WTC11 (cell line): Measurements from ENCODE around the gene ZNF280D.
"Not testable (repeated sequence)": the region's sequence is repeated elsewhere in the genome, so short reads cannot be mapped to it uniquely, and the experiment has no call there.

Experiments used
- ETV6 ChIP-seq: sonication (generic); formaldehyde crosslinking; IDR thresholded peaks from 2 replicates; pipeline ENCODE4 v1.8.1; 2022; ENCODE audit warnings: mild to moderate bottlenecking, missing genetic modification reagents
- KAT7 ChIP-seq: sonication (generic); formaldehyde crosslinking; IDR thresholded peaks from 2 replicates; pipeline ENCODE4 v1.8.1; 2023; ENCODE audit warnings: missing genetic modification reagents, mild to moderate bottlenecking, borderline replicate concordance
- MXD4 ChIP-seq: fragments of 250-450 bp; sonication (Bioruptor Pico); IDR thresholded peaks from 2 replicates; pipeline ENCODE4 v1.8.0; 2021; ENCODE audit warnings: mild to moderate bottlenecking, moderate library complexity, borderline replicate concordance
- NR3C1 ChIP-seq: sonication (generic); formaldehyde crosslinking; conservative IDR thresholded peaks from 2 replicates; pipeline ENCODE4 v1.8.1; 2023; ENCODE audit warnings: low read depth, mild to moderate bottlenecking, missing genetic modification reagents
- SMAD4 ChIP-seq: sonication (generic); formaldehyde crosslinking; IDR thresholded peaks from 2 replicates; pipeline ENCODE4 v1.8.0; 2022; ENCODE audit warnings: mild to moderate bottlenecking, missing genetic modification reagents
- TEAD4 ChIP-seq: sonication (generic); formaldehyde crosslinking; IDR thresholded peaks from 2 replicates; pipeline ENCODE4 v1.8.0; 2022; ENCODE audit warnings: mild to moderate bottlenecking, missing genetic modification reagents
- ZBTB21 ChIP-seq: sonication (generic); formaldehyde crosslinking; IDR thresholded peaks from 2 replicates; pipeline ENCODE4 v1.8.1; 2023; ENCODE audit warnings: mild to moderate bottlenecking, missing genetic modification reagents, borderline replicate concordance
- TF ChIP-seq, protein P1 (sequence below): sonication (generic); formaldehyde crosslinking; IDR thresholded peaks from 2 replicates; pipeline ENCODE4 v1.8.1; 2022; ENCODE audit warnings: low read depth, missing genetic modification reagents, borderline replicate concordance
- TF ChIP-seq, protein P2 (sequence below): fragments of 200-600 bp; IDR thresholded peaks from 2 replicates; pipeline ENCODE4 v1.8.0; 2022; ENCODE audit warnings: antibody characterized with exemption
- TF ChIP-seq, protein P3 (sequence below): sonication (generic); formaldehyde crosslinking; IDR thresholded peaks from 2 replicates; pipeline ENCODE4 v1.8.0; 2023; ENCODE audit warnings: missing genetic modification reagents
- TF ChIP-seq, protein P4 (sequence below): sonication (generic); formaldehyde crosslinking; IDR thresholded peaks from 2 replicates; pipeline ENCODE4 v1.8.1; 2023; ENCODE audit warnings: mild to moderate bottlenecking, moderate library complexity, missing genetic modification reagents

DNA sequence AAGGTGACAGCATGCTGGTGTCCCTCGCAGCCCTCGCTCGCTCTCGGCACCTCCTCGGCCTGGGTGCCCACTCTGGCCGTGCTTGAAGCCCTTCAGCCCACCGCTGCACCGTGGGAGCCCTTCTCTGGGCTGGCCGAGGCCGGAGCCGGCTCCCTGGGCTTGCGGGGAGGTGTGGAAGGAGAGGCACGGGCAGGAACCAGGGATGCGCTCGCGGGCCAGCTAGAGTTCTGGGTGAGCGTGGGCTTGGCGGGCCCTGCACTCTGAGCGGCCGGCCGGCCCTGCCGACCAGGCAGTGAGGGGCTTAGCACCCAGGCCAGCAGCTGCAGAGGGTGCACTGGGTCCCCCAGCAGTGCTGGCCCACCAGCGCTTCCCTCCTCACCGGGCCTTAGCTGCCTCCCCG, 46.1 kb upstream of the ZNF280D start:
- TF ChIP-seq, protein P1, sequence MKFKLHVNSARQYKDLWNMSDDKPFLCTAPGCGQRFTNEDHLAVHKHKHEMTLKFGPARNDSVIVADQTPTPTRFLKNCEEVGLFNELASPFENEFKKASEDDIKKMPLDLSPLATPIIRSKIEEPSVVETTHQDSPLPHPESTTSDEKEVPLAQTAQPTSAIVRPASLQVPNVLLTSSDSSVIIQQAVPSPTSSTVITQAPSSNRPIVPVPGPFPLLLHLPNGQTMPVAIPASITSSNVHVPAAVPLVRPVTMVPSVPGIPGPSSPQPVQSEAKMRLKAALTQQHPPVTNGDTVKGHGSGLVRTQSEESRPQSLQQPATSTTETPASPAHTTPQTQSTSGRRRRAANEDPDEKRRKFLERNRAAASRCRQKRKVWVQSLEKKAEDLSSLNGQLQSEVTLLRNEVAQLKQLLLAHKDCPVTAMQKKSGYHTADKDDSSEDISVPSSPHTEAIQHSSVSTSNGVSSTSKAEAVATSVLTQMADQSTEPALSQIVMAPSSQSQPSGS (CRISPR knock-in tag), result not testable (repeated sequence)
- not testable (repeated sequence) for TF ChIP-seq TEAD4 (CRISPR knock-in tag); KAT7 (CRISPR knock-in tag); NR3C1 (CRISPR knock-in tag); MXD4 (CRISPR knock-in tag); SMAD4 (CRISPR knock-in tag); ZBTB21 (CRISPR knock-in tag); ETV6
- TF ChIP-seq, protein P2, sequence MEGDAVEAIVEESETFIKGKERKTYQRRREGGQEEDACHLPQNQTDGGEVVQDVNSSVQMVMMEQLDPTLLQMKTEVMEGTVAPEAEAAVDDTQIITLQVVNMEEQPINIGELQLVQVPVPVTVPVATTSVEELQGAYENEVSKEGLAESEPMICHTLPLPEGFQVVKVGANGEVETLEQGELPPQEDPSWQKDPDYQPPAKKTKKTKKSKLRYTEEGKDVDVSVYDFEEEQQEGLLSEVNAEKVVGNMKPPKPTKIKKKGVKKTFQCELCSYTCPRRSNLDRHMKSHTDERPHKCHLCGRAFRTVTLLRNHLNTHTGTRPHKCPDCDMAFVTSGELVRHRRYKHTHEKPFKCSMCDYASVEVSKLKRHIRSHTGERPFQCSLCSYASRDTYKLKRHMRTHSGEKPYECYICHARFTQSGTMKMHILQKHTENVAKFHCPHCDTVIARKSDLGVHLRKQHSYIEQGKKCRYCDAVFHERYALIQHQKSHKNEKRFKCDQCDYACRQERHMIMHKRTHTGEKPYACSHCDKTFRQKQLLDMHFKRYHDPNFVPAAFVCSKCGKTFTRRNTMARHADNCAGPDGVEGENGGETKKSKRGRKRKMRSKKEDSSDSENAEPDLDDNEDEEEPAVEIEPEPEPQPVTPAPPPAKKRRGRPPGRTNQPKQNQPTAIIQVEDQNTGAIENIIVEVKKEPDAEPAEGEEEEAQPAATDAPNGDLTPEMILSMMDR, result not testable (repeated sequence)
- TF ChIP-seq, protein P3, sequence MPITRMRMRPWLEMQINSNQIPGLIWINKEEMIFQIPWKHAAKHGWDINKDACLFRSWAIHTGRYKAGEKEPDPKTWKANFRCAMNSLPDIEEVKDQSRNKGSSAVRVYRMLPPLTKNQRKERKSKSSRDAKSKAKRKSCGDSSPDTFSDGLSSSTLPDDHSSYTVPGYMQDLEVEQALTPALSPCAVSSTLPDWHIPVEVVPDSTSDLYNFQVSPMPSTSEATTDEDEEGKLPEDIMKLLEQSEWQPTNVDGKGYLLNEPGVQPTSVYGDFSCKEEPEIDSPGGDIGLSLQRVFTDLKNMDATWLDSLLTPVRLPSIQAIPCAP, result not testable (repeated sequence)
- TF ChIP-seq, protein P4, sequence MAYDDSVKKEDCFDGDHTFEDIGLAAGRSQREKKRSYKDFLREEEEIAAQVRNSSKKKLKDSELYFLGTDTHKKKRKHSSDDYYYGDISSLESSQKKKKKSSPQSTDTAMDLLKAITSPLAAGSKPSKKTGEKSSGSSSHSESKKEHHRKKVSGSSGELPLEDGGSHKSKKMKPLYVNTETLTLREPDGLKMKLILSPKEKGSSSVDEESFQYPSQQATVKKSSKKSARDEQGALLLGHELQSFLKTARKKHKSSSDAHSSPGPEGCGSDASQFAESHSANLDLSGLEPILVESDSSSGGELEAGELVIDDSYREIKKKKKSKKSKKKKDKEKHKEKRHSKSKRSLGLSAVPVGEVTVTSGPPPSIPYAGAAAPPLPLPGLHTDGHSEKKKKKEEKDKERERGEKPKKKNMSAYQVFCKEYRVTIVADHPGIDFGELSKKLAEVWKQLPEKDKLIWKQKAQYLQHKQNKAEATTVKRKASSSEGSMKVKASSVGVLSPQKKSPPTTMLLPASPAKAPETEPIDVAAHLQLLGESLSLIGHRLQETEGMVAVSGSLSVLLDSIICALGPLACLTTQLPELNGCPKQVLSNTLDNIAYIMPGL (CRISPR knock-in tag), result not testable (repeated sequence)
